ENCODE results near the gene ZNF385B.
"Not testable (repeated sequence)": the region's sequence is repeated elsewhere in the genome, so short reads cannot be mapped to it uniquely, and the experiment has no call there.

Gene ZNF385B

DNA sequence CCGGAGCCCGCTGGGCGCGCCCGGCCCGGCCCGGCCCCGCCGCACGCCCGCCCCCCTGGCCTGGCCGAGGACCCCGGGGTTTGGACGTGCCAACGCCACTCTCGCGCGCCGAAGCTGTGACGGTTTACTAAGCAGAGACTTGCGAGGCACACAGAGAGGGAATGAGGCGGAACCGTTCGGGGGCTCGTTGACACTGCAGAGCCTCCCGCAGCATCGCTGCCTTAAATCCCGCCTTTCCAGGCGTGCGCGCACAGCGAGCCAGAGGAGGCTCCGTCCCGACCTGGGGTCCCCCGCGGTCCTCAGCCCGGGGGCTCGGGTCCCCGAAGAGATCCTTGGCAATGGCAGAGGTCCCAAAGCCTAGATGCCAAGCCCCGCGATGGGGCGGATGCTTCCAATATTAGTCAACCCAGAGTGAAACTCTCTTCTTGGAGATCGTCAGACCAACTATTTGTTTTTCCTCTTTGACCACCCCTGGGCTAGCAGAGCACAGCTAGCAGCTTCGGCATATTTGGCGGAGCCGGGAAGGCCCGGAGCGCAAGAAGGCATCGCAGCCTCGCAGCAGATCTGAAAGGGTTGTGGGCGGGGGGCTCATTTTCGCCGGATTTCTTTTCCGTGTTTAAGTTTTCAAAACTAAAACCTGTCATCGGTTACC, at the start of gene ZNF385B:
Gene ZNF385B, minus strand, starts transcription at position 197 of the 652 bp plus-strand sequence.
- peak; percentile 12 to 42 for DNase-seq

DNA sequence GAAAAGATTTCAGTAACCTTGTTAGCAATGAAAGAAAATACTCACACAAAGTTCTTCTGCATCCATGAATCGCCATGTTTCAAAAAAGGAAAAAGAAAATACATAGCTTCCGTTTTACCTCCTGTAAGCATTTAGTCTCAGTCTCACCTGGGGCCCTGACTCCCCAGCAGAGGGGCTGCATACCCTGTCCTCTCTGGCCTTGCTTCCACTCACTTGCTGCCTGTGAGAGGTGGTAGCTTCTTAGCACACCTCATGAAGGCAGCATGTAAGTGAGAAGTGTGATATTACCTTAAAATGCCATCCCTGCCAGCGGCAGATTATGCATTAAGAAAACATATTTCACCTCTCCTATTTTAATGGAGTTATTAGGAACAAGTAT, 49.3 kb upstream of the ZNF385B start:
- DNase-seq: no peak

DNA sequence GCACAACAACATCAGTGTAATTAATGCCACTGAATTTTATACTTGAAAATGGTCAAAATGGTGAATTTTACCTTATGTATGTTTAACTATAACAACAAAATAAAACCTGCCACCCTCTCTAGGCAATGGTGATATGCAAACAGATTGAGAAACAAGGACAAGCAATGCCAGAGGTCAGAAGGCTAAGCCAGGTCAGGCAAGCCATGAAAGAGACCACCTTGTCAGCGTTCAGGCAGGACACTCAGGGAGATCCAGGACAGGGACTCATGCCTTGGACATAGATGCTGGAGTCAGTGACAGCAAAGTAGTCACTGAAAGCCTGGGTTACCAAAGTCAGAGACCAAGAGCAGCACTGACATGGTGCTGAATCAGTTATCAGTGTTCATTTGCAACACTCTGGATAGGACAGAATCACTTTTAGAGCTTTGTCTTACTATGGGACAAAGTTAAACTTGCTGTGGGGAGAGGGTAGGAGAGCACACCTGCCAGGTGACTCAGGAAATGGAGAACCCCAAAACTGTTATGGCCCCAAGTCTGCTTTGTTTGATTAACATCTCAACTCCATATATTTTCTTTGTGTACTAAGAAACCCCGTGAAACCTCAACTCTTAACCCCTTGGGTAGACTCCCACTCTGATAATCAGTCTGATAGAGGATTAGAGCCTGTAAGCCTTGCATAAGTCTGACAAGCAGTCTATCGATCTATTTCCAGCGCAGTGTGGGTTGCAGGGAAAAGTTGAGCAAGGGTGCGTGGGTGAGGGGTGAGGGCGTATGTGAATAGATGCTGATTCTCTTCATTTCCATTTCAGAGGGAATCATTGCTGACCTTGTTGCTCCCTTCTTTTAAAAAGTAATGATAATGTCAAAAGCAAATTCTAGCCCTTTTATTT, 48.7 kb upstream of the ZNF385B start:
- DNase-seq: no peak

DNA sequence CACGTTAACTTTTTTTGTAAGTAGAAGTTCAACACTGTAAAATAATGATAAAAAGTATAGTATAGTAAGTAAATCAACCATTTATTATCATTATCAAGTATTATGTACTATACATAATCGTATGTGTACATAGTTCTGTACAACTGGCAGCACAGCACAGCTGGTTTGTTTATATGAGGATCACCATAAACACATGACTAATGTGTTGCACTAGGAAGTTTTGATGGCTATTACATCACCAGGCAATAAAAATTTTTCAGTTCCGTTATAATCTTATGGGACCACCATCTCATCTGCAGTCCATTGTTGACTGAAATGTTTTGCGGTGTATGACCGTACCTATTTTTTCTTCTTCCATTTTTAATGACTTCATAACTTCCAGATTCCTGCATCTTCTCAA, 39.2 kb upstream of the ZNF385B start:
- no peak for DNase-seq

DNA sequence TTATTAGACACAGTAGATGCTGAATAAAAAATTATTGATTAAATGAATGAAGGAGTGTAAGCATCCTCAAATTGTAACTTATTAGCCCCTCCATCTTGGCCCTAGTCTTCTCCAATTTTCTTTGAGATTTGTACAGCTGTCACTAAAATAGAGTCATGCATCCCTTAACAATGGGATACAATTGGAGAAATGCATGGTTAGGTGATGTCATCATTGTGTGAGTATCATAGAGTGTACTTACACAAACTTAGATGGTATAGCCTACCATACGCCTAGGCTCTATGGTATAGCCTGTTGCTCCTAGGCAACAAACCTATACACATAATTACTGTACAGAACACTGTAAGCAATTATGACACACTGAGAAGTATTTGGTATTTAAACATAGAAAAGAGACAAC, 38.3 kb upstream of the ZNF385B start:
- DNase-seq: no peak

DNA sequence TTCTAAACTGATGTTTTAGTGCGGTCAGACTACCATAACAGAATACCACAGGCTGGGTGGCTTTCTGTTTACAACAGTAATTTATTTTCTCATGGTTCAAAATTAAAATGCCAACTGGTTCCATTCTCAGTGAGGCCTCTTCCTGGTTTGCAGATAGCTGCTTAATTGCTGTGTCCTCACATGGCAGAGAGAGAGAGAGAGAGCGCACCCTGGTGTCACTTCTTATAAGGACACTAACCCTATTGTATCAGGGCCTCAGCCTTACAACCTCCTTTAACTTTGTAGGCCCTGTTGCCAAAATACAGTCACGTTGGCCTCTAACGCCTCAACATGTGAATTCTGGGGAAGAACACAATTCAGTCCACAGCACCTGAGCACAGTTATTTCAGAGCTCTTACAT, 37.5 kb upstream of the ZNF385B start:
- DNase-seq: peak; percentile 80 to 82

GRCh38 chr2:179893616-179894015, 32.2 kb upstream of the ZNF385B start:
- no peak for DNase-seq

- no peak for DNase-seq
Measured at GRCh38 chr2:179891237-179891636, 29.8 kb upstream of the ZNF385B start.

GRCh38 chr2:179890666-179891065, 29.3 kb upstream of the ZNF385B start:
- no peak for DNase-seq

GRCh38 chr2:179888642-179889041, 27.2 kb upstream of the ZNF385B start:
- not testable (repeated sequence) for DNase-seq

GRCh38 chr2:179884193-179884592, 22.8 kb upstream of the ZNF385B start:
- DNase-seq: no peak

DNA sequence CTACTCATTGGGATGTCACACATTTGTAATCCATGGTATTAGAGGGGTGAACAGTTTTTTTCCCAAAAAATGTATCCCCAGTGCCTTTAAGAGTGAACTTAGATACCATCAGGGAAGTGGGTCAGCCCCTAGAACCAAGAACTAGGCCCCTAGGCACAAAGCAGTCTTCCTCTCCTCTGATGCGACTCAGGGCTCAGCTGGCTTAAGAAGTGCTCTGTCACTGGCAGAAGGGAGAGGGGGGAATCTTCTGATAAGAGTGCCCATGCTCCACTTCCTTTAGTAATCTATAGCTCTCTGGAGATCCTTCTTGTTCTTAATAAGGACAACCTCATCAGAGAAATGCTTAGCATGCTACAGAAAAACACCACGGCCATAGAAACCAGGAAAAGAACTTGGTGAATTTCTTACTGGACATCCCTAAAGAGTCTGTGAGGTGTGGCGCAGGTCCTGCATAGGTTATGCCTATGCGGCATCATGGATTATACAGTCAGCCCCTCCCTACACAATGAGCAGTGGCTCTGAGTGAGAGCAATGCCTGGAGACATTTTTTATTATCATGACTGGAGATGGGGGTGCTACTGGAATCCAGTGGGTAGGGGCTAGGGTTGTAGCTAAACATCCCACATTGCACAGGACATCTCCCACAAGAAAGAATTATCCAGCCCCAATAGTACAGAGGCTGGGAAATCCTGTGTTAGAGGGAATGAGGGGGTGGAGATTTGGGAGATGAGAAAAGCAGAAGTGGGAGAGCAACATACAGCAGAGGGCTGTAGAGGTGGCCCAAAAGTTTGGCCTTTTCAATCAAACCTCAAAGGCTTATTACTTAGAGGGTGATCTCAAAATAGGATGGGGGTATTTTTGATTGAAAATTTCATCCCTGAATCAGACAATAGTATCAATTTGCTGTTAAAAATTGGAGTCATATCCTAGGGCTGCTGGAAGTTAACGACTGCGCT, 21.7 kb upstream of the ZNF385B start:
- DNase-seq: no peak

- no peak for DNase-seq
Measured at GRCh38 chr2:179877601-179878364, 16.4 kb upstream of the ZNF385B start.

DNA sequence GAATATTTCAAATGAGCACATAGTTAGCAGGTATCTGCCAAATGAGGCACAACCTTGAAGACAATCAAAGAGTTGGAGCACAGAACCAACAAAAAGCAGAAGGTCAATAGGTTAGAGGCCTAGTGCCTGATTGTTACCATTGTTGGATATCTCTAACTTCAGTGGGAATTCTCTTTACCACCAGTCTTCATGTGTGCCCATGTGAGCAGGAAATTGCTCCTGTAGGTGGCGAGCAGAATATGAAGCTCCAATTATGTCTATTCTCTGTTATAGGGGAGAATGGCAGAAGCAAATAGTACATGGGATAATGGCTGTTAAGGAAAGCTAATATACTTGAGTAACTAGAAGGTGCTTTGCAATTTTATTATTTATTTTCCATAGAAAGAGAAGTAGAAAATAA, 14.9 kb upstream of the ZNF385B start:
- no peak for DNase-seq

GRCh38 chr2:179875864-179876263, 14.5 kb upstream of the ZNF385B start:
- DNase-seq: no peak

- DNase-seq: no peak
Measured at GRCh38 chr2:179862898-179863458, 1.6 kb upstream of the ZNF385B start.

DNA sequence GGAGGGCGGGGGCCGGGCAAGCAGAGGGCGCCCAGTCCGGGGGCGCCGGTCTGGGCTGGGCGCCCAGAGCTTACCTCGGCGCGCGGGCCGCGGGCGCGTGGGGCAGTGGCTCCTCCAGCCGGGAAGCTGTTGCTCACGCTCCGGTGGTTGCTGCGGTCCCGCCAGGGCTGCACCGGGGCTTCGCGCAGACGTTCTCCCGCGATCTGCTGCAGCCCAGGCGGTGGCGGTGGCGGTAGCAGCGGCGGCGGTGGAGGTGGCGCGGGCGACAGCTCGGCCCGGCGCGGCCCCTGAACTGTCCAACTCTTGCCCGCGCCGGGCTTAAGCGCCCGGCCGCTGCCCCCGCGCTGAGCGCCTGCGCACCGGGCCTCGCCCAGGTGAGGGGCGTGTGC, 391 bp downstream of the ZNF385B start:
- DNase-seq: peak in 1 of 2 experiments; percentile 19

- no peak for DNase-seq
Measured at GRCh38 chr2:179860255-179861026, 971 bp downstream of the ZNF385B start.

- no peak for DNase-seq
Measured at GRCh38 chr2:179859523-179859922, 1.9 kb downstream of the ZNF385B start.

- DNase-seq: no peak
Measured at GRCh38 chr2:179857236-179857635, 4.2 kb downstream of the ZNF385B start.

DNA sequence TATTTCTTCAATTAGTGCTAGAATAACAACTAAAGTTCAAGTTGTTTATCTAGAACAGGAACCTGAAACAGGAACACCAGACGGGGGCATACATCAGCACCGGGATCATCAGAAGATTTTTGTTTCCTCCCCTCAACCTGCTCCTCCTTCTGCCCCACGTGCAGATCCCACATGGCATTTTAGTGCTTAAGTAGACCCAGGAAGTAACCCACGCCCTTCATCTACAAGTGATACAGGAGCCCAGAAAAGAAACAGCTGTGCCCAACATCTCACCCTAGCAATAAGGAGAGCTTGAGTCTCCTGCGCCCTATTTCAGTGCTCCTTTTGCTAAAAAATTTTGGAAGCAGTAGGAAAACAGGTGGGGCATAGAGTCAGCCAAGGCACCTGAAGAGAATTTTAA, 5.2 kb downstream of the ZNF385B start:
- DNase-seq: no peak

All from Kasumi-1 (cell line).